Measurements from ENCODE around the gene GABRB1.

Gene GABRB1

GRCh38 chr4:47184083-47184482 is 152.7 kb downstream of the GABRB1 start:
- TF ChIP-seq ZNF146 (tag by site-specific recombination; IDR thresholded peaks at IDR 0.05) (no peak), PRDM6 (tag by site-specific recombination; IDR thresholded peaks at IDR 0.05) (no peak), HOXD13 (CRISPR knock-in tag; IDR thresholded peaks at IDR 0.05; ENCODE audit: borderline replicate concordance) (no peak), ZNF16 (tag by site-specific recombination; IDR thresholded peaks at IDR 0.05; ENCODE audit: low read depth) (no peak), ZNF416 (tag by site-specific recombination; IDR thresholded peaks at IDR 0.05) (no peak), PRDM2 (tag by site-specific recombination; IDR thresholded peaks at IDR 0.05; ENCODE audit: borderline replicate concordance) (no peak), ZBTB21 (tag by site-specific recombination; IDR thresholded peaks at IDR 0.05) (no peak), ZNF23 (tag by site-specific recombination; IDR thresholded peaks at IDR 0.05; ENCODE audit: borderline replicate concordance) (no peak), ZNF202 (tag by site-specific recombination; IDR thresholded peaks at IDR 0.05; ENCODE audit: borderline replicate concordance) (no peak), ZNF211 (tag by site-specific recombination; IDR thresholded peaks at IDR 0.05; ENCODE audit: low read depth) (no peak), ZNF157 (tag by site-specific recombination; IDR thresholded peaks at IDR 0.05) (no peak), YY1 (tag by site-specific recombination; IDR thresholded peaks at IDR 0.05) (no peak), ZNF544 (tag by site-specific recombination; IDR thresholded peaks at IDR 0.05) (no peak), ZXDB (tag by site-specific recombination; IDR thresholded peaks at IDR 0.05) (no peak), ZNF514 (tag by site-specific recombination; IDR thresholded peaks at IDR 0.05) (no peak), ZNF302 (tag by site-specific recombination; IDR thresholded peaks at IDR 0.05; ENCODE audit: low read depth) (no peak)
- Histone ChIP-seq H3K27ac (ENCODE audit: extremely low read depth, low read depth, low read length) (no peak overlapping the region), H3K4me3 (ENCODE audit: low read depth, low read length) (no peak overlapping the region), H3K4me1 (ENCODE audit: control insufficient read depth, insufficient read depth, low read length) (no peaks in the 10 kb centered on the region), H3K36me3 (ENCODE audit: control insufficient read depth in 2 of 2, insufficient read depth in 1 of 2, low read length in 2 of 2) (no peaks in the 10 kb centered on the region), H3K9me3 (ENCODE audit: control insufficient read depth, insufficient read depth, low read depth, low read length) (no peaks in the 10 kb centered on the region)
- CTCF ChIA-PET = no interaction called here
- POLR2A ChIA-PET = no interaction called here

DNA sequence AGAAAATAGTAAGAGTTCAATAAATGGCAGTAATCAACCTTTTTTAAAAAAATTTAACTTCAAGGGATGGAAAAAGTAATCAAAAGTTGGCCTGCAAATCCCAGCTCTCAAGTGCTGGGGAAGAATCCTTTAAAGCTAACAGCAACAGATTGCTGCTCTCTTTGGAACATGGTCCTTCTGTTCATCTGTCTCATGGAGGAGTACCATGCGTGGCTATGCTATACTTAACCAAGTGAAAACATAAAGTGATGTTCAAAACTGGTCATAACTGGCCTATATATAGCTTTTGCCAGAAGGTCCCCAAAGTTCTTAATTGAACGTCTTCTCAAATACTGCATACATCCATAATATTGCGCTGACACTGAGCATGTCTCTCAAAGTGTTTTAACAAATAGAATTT is 154.4 kb downstream of the GABRB1 start:
- no peaks in the 10 kb centered on the region for H3K4me1 ChIP-seq (ENCODE audit: control insufficient read depth, insufficient read depth, low read length)
- no peaks in the 10 kb centered on the region for H3K36me3 ChIP-seq (ENCODE audit: control insufficient read depth in 2 of 2, insufficient read depth in 1 of 2, low read length in 2 of 2)
- H3K27ac ChIP-seq (ENCODE audit: extremely low read depth, low read depth, low read length) = no peak overlapping the region
- POLR2A ChIA-PET = no interaction called here
- no peak overlapping the region for H3K4me3 ChIP-seq (ENCODE audit: low read depth, low read length)
- CTCF ChIA-PET = no interaction called here
- TF ChIP-seq ZNF302 (tag by site-specific recombination; IDR thresholded peaks at IDR 0.05; ENCODE audit: low read depth) = no peak
- no peak for TF ChIP-seq ZNF707 (tag by site-specific recombination; IDR thresholded peaks at IDR 0.05)
- no peaks in the 10 kb centered on the region for H3K9me3 ChIP-seq (ENCODE audit: control insufficient read depth, insufficient read depth, low read depth, low read length)
